GM20000 (cell line): ENCODE data around the gene CCDC120.
A peak's percentile ranks its signal among the peaks of the same experiment; 100 is the strongest.

Source experiments
- DNase-seq: peaks from one replicate; pipeline ENCODE4 v3.0.0; 2012; ENCODE audit warnings: low spot score
- CTCF ChIP-seq: IDR thresholded peaks from 2 replicates; pipeline ENCODE4 v1.5.1; 2012; ENCODE audit warnings: mild to moderate bottlenecking, control low read depth; ENCODE audit errors: extremely low read depth, missing control alignments

Gene CCDC120

GRCh38 chrX:49039598-49040375, 19.0 kb upstream of the CCDC120 start:
- DNase-seq, result peak; percentile 60
- TF ChIP-seq CTCF, result no peak

GRCh38 chrX:49040376-49040955, 18.3 kb upstream of the CCDC120 start:
- no peak for DNase-seq
- no peak for TF ChIP-seq CTCF

GRCh38 chrX:49041744-49042580, 16.8 kb upstream of the CCDC120 start:
- no peak for TF ChIP-seq CTCF
- no peak for DNase-seq

- TF ChIP-seq CTCF, result no peak
- DNase-seq, result no peak
Measured at GRCh38 chrX:49042581-49043219, 16.1 kb upstream of the CCDC120 start.

GRCh38 chrX:49043220-49043986, 15.4 kb upstream of the CCDC120 start, which contains the start of gene TFE3:
Gene TFE3 (minus strand): TSS chrX:49043357. CDS start chrX:49043226, 131 bp downstream.
- peak; percentile 90 for DNase-seq
- TF ChIP-seq CTCF, result peak; percentile 19

GRCh38 chrX:49043987-49044281, 14.9 kb upstream of the CCDC120 start:
- no peak for TF ChIP-seq CTCF
- DNase-seq, result no peak
